ENCODE results near the gene B3GNT2. TPM values are rescaled to one million over a fixed set of nuclear protein-coding genes. Genes with fewer than 3 reads are reported as not detected.
"Not testable (repeated sequence)": the region's sequence is repeated elsewhere in the genome, so short reads cannot be mapped to it uniquely, and the experiment has no call there.

B3GNT2 gene
- polyA plus RNA-seq, 2 donors = 13.0 to 13.5 TPM

DNA sequence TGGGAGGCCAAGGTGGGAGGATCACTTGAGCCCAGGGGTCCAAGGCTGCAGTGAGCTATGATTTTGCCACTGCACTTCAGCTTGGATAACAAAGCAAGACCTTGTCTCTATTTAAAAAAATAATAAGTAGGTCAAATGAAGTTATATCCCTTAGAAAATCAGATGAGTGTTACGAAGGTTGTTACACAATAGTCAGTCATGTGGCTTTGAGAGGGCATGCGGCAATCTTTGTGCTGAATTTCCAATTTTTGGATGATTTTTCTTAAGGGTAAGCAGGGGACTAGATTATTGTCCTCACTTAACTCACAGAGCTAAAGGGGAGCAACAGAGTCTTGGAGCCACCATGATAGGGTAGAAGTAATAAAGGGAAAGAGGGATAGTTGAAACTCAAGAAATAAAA lies 71.8 kb downstream of the B3GNT2 start:
- Histone ChIP-seq H3K4me3 (ENCODE audit: low read depth in 1 of 2, low read length in 2 of 2) (no peak overlapping the region), H3K4me1 (ENCODE audit: control insufficient read depth in 2 of 2, insufficient read depth in 2 of 2, low read length in 1 of 2) (no peaks in the 10 kb centered on the region), H3K9me3 (ENCODE audit: control insufficient read depth in 2 of 2, insufficient read depth in 1 of 2, low read depth in 1 of 2, low read length in 1 of 2) (no peaks in the 10 kb centered on the region), H3K27me3 (ENCODE audit: control insufficient read depth in 1 of 2, insufficient read depth in 2 of 2, low read length in 2 of 2) (no peaks in the 10 kb centered on the region), H3K27ac (ENCODE audit: low read depth in 2 of 2, low read length in 1 of 2) (no peak overlapping the region), H3K36me3 (ENCODE audit: control insufficient read depth in 2 of 2, insufficient read depth in 2 of 2, low read length in 1 of 2) (no peaks in the 10 kb centered on the region)
- 91 to 93% methylated on average over 2 of the region's 2 CpGs for WGBS, 2 donors

DNA sequence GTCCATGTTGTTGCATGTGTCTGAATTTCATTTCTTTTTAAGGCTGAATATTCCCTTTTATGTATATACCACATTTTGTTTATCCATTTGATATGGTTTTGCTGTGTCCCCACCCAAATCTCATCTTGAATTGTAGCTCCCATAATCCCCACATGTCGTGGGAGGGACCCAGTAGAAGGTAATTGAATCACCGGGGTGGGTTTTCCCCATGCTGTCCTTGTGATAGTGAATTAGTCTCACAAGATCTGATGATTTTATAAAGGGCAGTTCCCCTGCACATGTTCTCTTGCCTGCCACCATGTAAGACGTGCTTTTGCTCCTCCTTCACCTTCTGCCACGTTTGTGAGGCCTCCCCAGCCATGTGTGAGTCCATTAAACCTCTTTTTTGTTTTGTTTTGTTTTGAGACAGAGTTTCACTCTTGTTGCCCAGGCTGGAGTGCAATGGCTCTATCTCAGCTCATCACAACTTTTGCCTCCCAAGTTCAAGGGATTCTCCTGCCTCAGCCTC lies 72.8 kb downstream of the B3GNT2 start:
- not testable (repeated sequence) for H3K9me3 ChIP-seq (ENCODE audit: control insufficient read depth in 2 of 2, insufficient read depth in 1 of 2, low read depth in 1 of 2, low read length in 1 of 2); H3K4me1 ChIP-seq (ENCODE audit: control insufficient read depth in 2 of 2, insufficient read depth in 2 of 2, low read length in 1 of 2); H3K27me3 ChIP-seq (ENCODE audit: control insufficient read depth in 1 of 2, insufficient read depth in 2 of 2, low read length in 2 of 2); H3K27ac ChIP-seq (ENCODE audit: low read depth in 2 of 2, low read length in 1 of 2); H3K36me3 ChIP-seq (ENCODE audit: control insufficient read depth in 2 of 2, insufficient read depth in 2 of 2, low read length in 1 of 2); H3K4me3 ChIP-seq (ENCODE audit: low read depth in 1 of 2, low read length in 2 of 2)
- WGBS, 2 donors = 62 to 64% methylated on average over 4 of the region's 4 CpGs

GRCh38 chr2:62270728-62271127 lies 74.8 kb downstream of the B3GNT2 start:
- H3K36me3 ChIP-seq (ENCODE audit: control insufficient read depth in 2 of 2, insufficient read depth in 2 of 2, low read length in 1 of 2) = no peaks in the 10 kb centered on the region
- 9 to 24% methylated on average over 3 of the region's 3 CpGs for WGBS, 2 donors
- H3K27me3 ChIP-seq (ENCODE audit: control insufficient read depth in 1 of 2, insufficient read depth in 2 of 2, low read length in 2 of 2) = no peaks in the 10 kb centered on the region
- H3K9me3 ChIP-seq (ENCODE audit: control insufficient read depth in 2 of 2, insufficient read depth in 1 of 2, low read depth in 1 of 2, low read length in 1 of 2) = no peaks in the 10 kb centered on the region
- no peak overlapping the region for H3K4me3 ChIP-seq (ENCODE audit: low read depth in 1 of 2, low read length in 2 of 2)
- no peak overlapping the region for H3K27ac ChIP-seq (ENCODE audit: low read depth in 2 of 2, low read length in 1 of 2)
- H3K4me1 ChIP-seq (ENCODE audit: control insufficient read depth in 2 of 2, insufficient read depth in 2 of 2, low read length in 1 of 2) = no peaks in the 10 kb centered on the region

All from esophagus (tissue), 2 donors.